HFFc6 (cell line): Measurements from ENCODE around the gene SLC4A3. TPM values are rescaled to one million over a fixed set of nuclear protein-coding genes. Genes with fewer than 3 reads are reported as not detected.

Experiments
- DNase-seq: peaks from one replicate; pipeline ENCODE4 v3.0.0-alpha.2; 2018
- H3K27ac Mint-ChIP-seq: 2 replicates; pipeline ENCODE4 v1.8.0; 2020; ENCODE audit warnings: mild to moderate bottlenecking, mixed read lengths
- H3K27me3 Mint-ChIP-seq: 2 replicates; pipeline ENCODE4 v1.8.0; 2021; ENCODE audit warnings: mild to moderate bottlenecking, moderate library complexity, mixed read lengths; ENCODE audit not compliant: insufficient read depth
- H3K36me3 Mint-ChIP-seq: 2 replicates; pipeline ENCODE4 v1.8.0; 2021; ENCODE audit warnings: low read depth, mixed read lengths
- H3K4me1 Mint-ChIP-seq: 2 replicates; pipeline ENCODE4 v1.8.0; 2020; ENCODE audit warnings: low read depth, mixed read lengths
- H3K4me3 Mint-ChIP-seq: 2 replicates; pipeline ENCODE4 v1.8.0; 2020; ENCODE audit warnings: mild to moderate bottlenecking, moderate library complexity, mixed read lengths
- H3K9me3 Mint-ChIP-seq: 2 replicates; pipeline ENCODE4 v1.8.0; 2020; ENCODE audit warnings: mild to moderate bottlenecking, mixed read lengths
- total RNA-seq, 6 experiments: library from RNA; stranded (reverse); fragmentation: NEBNext Ultra II Directional; extraction: Animal tissue kit (Norgen Biotek cat#: 25700); gene quantifications; 2 replicates in 1 of 6; 3 replicates in 5 of 6; pipeline ENCODE4 v1.2.3, GENCODE V29; 2021
- TF ChIP-seq, protein P1 (sequence below): fragments of 200-600 bp; sonication (generic); IDR thresholded peaks from 2 replicates; pipeline ENCODE4 v1.5.0; 2021; ENCODE audit warnings: antibody characterized with exemption, mild to moderate bottlenecking

The SLC4A3 gene
- total RNA-seq, 6 experiments from 2014 or later: 3.7 to 13.5 (median 4.3) TPM

- no peaks in the 10 kb centered on the region for H3K4me1 Mint-ChIP-seq
- peaks cover 10% of the 10 kb centered on the region for H3K36me3 Mint-ChIP-seq
- H3K27ac Mint-ChIP-seq: no peak overlapping the region
- H3K27me3 Mint-ChIP-seq: no peaks in the 10 kb centered on the region
- no peaks in the 10 kb centered on the region for H3K9me3 Mint-ChIP-seq
- no peak for DNase-seq
- no peak overlapping the region for H3K4me3 Mint-ChIP-seq
- TF ChIP-seq, protein P1, sequence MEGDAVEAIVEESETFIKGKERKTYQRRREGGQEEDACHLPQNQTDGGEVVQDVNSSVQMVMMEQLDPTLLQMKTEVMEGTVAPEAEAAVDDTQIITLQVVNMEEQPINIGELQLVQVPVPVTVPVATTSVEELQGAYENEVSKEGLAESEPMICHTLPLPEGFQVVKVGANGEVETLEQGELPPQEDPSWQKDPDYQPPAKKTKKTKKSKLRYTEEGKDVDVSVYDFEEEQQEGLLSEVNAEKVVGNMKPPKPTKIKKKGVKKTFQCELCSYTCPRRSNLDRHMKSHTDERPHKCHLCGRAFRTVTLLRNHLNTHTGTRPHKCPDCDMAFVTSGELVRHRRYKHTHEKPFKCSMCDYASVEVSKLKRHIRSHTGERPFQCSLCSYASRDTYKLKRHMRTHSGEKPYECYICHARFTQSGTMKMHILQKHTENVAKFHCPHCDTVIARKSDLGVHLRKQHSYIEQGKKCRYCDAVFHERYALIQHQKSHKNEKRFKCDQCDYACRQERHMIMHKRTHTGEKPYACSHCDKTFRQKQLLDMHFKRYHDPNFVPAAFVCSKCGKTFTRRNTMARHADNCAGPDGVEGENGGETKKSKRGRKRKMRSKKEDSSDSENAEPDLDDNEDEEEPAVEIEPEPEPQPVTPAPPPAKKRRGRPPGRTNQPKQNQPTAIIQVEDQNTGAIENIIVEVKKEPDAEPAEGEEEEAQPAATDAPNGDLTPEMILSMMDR: no peak
Measured at GRCh38 chr2:219609149-219609750, 18.2 kb upstream of the SLC4A3 start.

- Mint-ChIP-seq H3K4me1 (no peaks in the 10 kb centered on the region), H3K9me3 (no peaks in the 10 kb centered on the region), H3K27ac (no peak overlapping the region), H3K36me3 (peaks cover 21% of the 10 kb centered on the region), H3K4me3 (no peak overlapping the region), H3K27me3 (no peaks in the 10 kb centered on the region)
- no peak for DNase-seq
- TF ChIP-seq, protein P1: no peak
Measured at GRCh38 chr2:219611306-219611705, 16.1 kb upstream of the SLC4A3 start.

DNA sequence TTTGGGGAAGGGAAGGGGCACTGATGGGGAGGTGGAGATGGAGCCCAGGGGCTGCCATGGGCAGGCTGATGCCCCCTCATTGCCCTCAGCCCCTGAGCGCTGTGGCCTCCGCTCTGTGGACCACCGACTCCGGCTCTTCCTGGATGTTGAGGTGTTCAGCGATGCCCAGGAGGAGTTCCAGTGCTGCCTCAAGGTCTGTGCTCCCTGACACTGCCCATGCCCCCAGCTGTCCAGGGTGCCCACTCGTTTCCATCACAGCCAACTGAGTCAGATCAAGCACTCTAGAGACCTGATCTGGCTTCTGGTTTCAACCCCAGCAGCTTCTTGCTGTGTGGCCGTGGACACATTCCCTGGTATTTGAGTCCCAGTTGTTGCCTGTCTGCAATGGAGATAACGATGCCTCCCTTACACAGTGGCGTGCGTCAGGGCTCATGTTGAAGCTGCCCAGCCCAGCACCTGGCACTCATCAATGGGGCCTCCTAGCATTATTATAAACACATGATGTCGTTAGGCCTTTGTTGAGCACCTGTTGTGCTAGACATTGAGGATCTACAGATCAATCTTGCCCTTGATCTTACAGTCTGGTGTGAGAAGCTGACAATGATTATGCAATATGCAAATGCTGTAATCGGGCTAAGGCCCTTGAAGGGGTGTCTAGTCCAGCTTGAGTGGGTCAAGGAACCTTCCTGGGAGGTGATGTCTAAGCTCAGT, 15.4 kb upstream of the SLC4A3 start:
- H3K4me3 Mint-ChIP-seq: no peak overlapping the region
- DNase-seq: no peak
- H3K4me1 Mint-ChIP-seq: no peaks in the 10 kb centered on the region
- TF ChIP-seq, protein P1: no peak
- H3K9me3 Mint-ChIP-seq: no peaks in the 10 kb centered on the region
- no peaks in the 10 kb centered on the region for H3K27me3 Mint-ChIP-seq
- no peak overlapping the region for H3K27ac Mint-ChIP-seq
- H3K36me3 Mint-ChIP-seq: peaks cover 27% of the 10 kb centered on the region

DNA sequence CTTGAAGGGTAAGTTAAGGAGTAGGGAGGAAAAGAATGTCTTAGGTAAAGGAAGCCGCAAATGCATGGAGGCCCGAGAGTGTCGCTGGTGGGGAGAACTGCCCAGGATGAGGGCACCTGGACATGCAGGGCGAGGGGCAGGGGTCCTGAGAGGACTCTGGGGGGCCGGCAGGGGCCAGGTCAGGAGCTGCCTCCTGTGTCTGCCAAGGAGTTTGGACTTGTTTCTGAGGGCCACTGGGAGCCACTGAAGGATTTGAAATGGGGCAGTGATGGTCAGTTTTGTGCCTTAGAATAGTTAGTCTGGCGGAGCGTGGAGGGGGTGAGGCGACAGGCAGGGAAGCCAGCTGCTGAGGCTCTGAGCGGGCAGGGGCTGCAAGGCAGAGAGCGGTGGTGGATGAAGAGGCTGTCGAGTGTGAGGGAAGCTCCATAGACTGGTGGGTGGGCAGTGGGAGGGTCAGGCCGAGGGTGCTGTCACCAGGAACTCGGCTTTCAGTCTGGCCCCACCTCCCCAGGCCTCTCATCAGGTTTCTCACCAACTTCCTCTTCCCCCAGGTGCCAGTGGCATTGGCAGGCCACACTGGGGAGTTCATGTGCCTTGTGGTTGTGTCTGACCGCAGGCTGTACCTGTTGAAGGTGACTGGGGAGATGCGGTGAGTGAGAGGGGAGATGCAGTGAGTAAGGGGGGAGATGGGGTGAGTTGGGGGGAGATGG, 14.7 kb upstream of the SLC4A3 start:
- H3K9me3 Mint-ChIP-seq: no peaks in the 10 kb centered on the region
- peaks cover 27% of the 10 kb centered on the region for H3K36me3 Mint-ChIP-seq
- H3K27me3 Mint-ChIP-seq: no peaks in the 10 kb centered on the region
- no peak overlapping the region for H3K4me3 Mint-ChIP-seq
- no peaks in the 10 kb centered on the region for H3K4me1 Mint-ChIP-seq
- TF ChIP-seq, protein P1: no peak
- no peak overlapping the region for H3K27ac Mint-ChIP-seq
- no peak for DNase-seq

DNA sequence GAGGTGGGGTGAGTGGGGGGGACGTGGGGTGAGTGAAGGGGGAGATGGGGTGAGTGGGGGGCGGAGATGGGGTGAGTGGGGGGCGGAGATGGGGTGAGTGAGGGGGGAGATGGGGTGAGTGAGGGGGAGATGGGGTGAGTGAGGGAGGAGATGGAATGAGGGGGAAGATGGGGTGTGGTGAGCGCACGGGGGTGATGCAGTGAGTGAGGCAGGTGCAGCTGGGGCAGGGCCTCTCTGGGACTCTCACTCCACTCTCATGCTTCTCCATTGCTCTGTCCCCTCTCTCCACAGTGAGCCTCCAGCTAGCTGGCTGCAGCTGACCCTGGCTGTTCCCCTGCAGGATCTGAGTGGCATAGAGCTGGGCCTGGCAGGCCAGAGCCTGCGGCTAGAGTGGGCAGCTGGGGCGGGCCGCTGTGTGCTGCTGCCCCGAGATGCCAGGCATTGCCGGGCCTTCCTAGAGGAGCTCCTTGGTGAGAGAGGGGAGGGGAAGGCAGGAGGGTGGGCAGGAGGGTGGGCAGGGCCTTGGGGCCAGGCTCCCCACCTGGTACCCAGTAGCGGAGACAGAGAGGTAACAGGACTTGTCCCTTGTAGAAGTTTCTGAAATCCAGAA, 13.9 kb upstream of the SLC4A3 start:
- Mint-ChIP-seq H3K9me3 (no peaks in the 10 kb centered on the region), H3K4me1 (no peaks in the 10 kb centered on the region), H3K36me3 (peaks cover 27% of the 10 kb centered on the region), H3K27ac (no peak overlapping the region), H3K4me3 (no peak overlapping the region), H3K27me3 (no peaks in the 10 kb centered on the region)
- no peak for DNase-seq
- TF ChIP-seq, protein P1: no peak
